ENCODE data around the gene CNTLN.

DNA sequence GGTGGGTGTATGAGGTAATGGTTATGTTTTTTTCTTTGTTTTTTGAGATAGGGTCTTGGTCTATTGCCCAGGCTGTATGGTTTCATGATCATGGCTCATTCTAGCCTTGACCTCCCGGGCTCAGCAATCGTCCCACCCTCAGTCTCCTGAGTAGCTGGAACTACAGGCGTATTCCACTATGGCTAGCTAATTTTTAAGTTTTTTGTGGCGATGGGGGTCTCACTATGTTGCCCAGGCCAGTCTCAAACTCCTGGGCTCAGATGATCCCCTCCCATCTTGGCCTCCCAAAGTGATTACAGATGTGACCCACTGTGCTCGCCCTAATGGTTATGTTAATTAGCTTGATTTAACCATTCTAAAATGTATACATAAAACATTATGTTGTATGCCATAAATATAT is 5.6 kb downstream of the CNTLN start:
- TF ChIP-seq, protein P1, sequence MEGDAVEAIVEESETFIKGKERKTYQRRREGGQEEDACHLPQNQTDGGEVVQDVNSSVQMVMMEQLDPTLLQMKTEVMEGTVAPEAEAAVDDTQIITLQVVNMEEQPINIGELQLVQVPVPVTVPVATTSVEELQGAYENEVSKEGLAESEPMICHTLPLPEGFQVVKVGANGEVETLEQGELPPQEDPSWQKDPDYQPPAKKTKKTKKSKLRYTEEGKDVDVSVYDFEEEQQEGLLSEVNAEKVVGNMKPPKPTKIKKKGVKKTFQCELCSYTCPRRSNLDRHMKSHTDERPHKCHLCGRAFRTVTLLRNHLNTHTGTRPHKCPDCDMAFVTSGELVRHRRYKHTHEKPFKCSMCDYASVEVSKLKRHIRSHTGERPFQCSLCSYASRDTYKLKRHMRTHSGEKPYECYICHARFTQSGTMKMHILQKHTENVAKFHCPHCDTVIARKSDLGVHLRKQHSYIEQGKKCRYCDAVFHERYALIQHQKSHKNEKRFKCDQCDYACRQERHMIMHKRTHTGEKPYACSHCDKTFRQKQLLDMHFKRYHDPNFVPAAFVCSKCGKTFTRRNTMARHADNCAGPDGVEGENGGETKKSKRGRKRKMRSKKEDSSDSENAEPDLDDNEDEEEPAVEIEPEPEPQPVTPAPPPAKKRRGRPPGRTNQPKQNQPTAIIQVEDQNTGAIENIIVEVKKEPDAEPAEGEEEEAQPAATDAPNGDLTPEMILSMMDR (IDR thresholded peaks at IDR 0.05; ENCODE audit: low read length), result no peak
- no peak for TF ChIP-seq EZH2 (IDR thresholded peaks at IDR 0.05; ENCODE audit: borderline replicate concordance, low read length)

Measured in OCI-LY1 (cell line).